ENCODE data around the gene DHODH. TPM values are rescaled to one million over a fixed set of nuclear protein-coding genes. Genes with fewer than 3 reads are reported as not detected.
A peak's percentile ranks its signal among the peaks of the same experiment; 100 is the strongest.

DHODH gene
- total and polyA plus RNA-seq, 10 of the 15 experiments (the other 5 are each of a cell fraction or from before 2014, with no cell fraction given), result 3.4 to 23.3 (median 13.2) TPM

DNA sequence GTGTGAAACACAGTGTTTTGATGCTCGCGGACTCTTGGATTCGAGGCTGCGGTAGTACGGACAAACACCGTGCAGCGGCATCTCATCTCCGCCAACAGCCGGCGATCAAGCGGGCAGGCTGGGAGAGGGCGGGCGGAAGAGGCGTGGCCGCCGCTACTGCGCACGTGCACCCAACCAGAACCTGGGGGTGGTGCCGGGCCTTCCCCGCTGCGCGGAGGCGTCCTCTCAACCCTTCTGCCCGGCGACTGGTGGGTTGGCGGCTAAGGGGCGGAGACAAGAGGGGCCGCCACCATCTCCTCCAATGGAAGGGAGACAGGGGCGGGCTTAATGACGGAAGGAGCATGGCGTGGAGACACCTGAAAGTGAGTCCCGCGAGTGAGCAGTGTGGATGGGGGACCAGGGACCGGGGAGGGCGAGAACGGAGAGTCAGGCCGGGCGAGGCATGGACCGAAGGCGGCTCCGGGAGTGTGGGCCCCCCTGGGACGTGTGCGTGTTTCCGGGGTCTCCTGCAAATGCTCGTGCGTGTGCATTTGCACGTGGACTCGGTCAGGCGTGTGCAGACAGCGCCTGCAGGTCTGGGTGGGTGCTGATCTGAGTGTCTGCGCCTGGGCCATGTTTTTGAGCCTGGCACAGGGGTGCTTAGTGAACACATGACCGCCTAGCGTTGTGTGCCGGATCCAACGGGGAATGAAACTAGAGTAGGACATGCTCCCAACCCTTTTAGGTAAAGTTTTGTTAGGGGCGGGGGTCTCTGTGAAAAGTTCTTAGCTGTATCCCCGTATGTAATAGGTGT lies at the start of gene DHODH (continued):
- TF ChIP-seq TCF12 (IDR thresholded peaks at IDR 0.05; ENCODE audit: low read depth, low read length), result peak; percentile 35; the same call in 1 of the 2 replicates
- TF ChIP-seq HDGF (IDR thresholded peaks at IDR 0.05), result peak; percentile 97
- peak; percentile 16 for TF ChIP-seq PBX3 (IDR thresholded peaks at IDR 0.05; ENCODE audit: insufficient replicate concordance, low read depth, low read length)
- peak; percentile 84 for TF ChIP-seq CREB1 (IDR thresholded peaks at IDR 0.05; ENCODE audit: low read depth)
- TF ChIP-seq, protein P1, sequence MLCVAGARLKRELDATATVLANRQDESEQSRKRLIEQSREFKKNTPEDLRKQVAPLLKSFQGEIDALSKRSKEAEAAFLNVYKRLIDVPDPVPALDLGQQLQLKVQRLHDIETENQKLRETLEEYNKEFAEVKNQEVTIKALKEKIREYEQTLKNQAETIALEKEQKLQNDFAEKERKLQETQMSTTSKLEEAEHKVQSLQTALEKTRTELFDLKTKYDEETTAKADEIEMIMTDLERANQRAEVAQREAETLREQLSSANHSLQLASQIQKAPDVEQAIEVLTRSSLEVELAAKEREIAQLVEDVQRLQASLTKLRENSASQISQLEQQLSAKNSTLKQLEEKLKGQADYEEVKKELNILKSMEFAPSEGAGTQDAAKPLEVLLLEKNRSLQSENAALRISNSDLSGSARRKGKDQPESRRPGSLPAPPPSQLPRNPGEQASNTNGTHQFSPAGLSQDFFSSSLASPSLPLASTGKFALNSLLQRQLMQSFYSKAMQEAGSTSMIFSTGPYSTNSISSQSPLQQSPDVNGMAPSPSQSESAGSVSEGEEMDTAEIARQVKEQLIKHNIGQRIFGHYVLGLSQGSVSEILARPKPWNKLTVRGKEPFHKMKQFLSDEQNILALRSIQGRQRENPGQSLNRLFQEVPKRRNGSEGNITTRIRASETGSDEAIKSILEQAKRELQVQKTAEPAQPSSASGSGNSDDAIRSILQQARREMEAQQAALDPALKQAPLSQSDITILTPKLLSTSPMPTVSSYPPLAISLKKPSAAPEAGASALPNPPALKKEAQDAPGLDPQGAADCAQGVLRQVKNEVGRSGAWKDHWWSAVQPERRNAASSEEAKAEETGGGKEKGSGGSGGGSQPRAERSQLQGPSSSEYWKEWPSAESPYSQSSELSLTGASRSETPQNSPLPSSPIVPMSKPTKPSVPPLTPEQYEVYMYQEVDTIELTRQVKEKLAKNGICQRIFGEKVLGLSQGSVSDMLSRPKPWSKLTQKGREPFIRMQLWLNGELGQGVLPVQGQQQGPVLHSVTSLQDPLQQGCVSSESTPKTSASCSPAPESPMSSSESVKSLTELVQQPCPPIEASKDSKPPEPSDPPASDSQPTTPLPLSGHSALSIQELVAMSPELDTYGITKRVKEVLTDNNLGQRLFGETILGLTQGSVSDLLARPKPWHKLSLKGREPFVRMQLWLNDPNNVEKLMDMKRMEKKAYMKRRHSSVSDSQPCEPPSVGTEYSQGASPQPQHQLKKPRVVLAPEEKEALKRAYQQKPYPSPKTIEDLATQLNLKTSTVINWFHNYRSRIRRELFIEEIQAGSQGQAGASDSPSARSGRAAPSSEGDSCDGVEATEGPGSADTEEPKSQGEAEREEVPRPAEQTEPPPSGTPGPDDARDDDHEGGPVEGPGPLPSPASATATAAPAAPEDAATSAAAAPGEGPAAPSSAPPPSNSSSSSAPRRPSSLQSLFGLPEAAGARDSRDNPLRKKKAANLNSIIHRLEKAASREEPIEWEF (IDR thresholded peaks at IDR 0.05; ENCODE audit: insufficient replicate concordance, low read depth, low read length), result no peak
- peak; percentile 77 for TF ChIP-seq YY1 (IDR thresholded peaks at IDR 0.05; ENCODE audit: low read depth, low read length)
- no peak for TF ChIP-seq IKZF2 (IDR thresholded peaks at IDR 0.05)
- TF ChIP-seq, protein P2, sequence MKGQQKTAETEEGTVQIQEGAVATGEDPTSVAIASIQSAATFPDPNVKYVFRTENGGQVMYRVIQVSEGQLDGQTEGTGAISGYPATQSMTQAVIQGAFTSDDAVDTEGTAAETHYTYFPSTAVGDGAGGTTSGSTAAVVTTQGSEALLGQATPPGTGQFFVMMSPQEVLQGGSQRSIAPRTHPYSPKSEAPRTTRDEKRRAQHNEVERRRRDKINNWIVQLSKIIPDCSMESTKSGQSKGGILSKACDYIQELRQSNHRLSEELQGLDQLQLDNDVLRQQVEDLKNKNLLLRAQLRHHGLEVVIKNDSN (IDR thresholded peaks at IDR 0.05; ENCODE audit: borderline replicate concordance, extremely low read length, insufficient read depth, low read depth, low read length), result peak; percentile 63
- peak; percentile 68; the same call in 1 of the 2 replicates for TF ChIP-seq TCF3 (IDR thresholded peaks at IDR 0.05; ENCODE audit: borderline replicate concordance, insufficient read depth, low read depth, low read length)
- TF ChIP-seq, protein P3, sequence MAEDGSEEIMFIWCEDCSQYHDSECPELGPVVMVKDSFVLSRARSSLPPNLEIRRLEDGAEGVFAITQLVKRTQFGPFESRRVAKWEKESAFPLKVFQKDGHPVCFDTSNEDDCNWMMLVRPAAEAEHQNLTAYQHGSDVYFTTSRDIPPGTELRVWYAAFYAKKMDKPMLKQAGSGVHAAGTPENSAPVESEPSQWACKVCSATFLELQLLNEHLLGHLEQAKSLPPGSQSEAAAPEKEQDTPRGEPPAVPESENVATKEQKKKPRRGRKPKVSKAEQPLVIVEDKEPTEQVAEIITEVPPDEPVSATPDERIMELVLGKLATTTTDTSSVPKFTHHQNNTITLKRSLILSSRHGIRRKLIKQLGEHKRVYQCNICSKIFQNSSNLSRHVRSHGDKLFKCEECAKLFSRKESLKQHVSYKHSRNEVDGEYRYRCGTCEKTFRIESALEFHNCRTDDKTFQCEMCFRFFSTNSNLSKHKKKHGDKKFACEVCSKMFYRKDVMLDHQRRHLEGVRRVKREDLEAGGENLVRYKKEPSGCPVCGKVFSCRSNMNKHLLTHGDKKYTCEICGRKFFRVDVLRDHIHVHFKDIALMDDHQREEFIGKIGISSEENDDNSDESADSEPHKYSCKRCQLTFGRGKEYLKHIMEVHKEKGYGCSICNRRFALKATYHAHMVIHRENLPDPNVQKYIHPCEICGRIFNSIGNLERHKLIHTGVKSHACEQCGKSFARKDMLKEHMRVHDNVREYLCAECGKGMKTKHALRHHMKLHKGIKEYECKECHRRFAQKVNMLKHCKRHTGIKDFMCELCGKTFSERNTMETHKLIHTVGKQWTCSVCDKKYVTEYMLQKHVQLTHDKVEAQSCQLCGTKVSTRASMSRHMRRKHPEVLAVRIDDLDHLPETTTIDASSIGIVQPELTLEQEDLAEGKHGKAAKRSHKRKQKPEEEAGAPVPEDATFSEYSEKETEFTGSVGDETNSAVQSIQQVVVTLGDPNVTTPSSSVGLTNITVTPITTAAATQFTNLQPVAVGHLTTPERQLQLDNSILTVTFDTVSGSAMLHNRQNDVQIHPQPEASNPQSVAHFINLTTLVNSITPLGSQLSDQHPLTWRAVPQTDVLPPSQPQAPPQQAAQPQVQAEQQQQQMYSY (CRISPR knock-in tag; IDR thresholded peaks at IDR 0.05), result no peak
- TF ChIP-seq PAX8 (IDR thresholded peaks at IDR 0.05), result no peak
- peak; percentile 52 for TF ChIP-seq IKZF1 (conservative IDR thresholded peaks at IDR 0.05)
- no peak for TF ChIP-seq ASH2L (IDR thresholded peaks at IDR 0.05; ENCODE audit: borderline replicate concordance, low read depth)
- TF ChIP-seq, protein P4, sequence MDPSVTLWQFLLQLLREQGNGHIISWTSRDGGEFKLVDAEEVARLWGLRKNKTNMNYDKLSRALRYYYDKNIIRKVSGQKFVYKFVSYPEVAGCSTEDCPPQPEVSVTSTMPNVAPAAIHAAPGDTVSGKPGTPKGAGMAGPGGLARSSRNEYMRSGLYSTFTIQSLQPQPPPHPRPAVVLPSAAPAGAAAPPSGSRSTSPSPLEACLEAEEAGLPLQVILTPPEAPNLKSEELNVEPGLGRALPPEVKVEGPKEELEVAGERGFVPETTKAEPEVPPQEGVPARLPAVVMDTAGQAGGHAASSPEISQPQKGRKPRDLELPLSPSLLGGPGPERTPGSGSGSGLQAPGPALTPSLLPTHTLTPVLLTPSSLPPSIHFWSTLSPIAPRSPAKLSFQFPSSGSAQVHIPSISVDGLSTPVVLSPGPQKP (IDR thresholded peaks at IDR 0.05; ENCODE audit: low read depth, low read length), result peak; percentile 55; the same call in 1 of the 2 replicates

Data from GM12878 (cell line).